Stimulated activated CD8-positive, alpha-beta memory T cell treated with anti-CD3 and anti-CD28 coated beads, Interleukin-12 subunit alpha, Interleukin-12 subunit beta, amount 100 ng/mL, for 24 hours (primary cell): Measurements from ENCODE around the gene SLC25A38.
A peak's percentile ranks its signal among the peaks of the same experiment; 100 is the strongest.

Experiments
- DNase-seq: peaks from one replicate; pipeline ENCODE4 v3.0.0-alpha.2; 2020; ENCODE audit errors: extremely low read depth

The SLC25A38 gene

DNA sequence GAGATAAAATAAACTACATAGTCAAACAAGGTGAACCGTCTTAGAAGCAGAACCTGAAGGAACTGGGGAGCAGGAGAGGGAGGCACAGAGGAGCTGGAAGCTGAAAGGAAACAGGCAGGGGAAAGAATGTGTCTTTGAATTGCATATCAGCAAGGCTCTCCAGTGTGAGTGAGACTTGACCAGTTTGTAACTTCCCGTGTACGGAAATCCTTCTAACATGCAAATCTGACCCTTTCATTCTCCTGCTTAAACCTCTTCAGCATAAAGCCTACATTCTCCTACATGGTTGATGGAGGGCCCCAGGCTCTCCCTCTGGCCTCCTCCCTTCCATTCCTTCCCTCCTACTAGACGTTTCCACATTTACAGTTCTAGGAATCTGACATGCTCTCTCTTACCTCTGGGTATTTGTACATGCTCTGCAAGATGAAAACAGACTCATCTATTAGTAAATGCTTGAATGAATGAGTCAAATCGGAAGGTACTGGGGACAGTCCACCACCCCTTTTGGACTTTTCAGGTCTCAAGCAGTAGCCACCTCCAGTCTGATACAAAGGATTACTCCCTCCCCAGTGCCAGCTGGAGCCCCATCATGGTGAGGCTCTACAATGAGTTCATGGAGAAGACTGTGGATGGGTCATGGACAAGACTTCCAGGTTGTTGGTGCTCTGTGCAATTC is 6.1 kb upstream of the SLC25A38 start:
- DNase-seq: no peak

- no peak for DNase-seq
Measured at GRCh38 chr3:39378088-39378487, 5.1 kb upstream of the SLC25A38 start.

GRCh38 chr3:39378957-39379777 is 4.0 kb upstream of the SLC25A38 start:
- no peak for DNase-seq

GRCh38 chr3:39379778-39380155 is 3.4 kb upstream of the SLC25A38 start:
- DNase-seq: no peak

DNA sequence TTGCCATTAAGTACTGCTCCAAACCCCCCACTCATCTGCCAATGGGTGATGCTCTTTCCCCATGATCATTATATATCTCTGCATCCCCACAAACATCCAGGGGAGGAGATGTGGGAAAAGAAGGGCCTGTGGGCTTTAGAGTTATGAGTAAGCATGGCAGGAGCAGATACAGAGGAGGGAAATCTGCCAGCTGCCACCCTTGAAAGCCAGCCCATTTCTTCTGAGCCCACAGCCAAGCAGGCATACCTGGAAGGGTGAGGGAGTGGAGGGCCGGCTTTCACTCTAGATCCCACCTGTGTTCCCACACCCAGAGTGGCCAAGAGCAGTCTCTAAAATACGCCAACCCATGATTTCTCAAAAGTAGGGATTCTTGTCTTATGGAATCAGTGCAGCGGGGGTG is 1.7 kb upstream of the SLC25A38 start:
- DNase-seq: no peak

DNA sequence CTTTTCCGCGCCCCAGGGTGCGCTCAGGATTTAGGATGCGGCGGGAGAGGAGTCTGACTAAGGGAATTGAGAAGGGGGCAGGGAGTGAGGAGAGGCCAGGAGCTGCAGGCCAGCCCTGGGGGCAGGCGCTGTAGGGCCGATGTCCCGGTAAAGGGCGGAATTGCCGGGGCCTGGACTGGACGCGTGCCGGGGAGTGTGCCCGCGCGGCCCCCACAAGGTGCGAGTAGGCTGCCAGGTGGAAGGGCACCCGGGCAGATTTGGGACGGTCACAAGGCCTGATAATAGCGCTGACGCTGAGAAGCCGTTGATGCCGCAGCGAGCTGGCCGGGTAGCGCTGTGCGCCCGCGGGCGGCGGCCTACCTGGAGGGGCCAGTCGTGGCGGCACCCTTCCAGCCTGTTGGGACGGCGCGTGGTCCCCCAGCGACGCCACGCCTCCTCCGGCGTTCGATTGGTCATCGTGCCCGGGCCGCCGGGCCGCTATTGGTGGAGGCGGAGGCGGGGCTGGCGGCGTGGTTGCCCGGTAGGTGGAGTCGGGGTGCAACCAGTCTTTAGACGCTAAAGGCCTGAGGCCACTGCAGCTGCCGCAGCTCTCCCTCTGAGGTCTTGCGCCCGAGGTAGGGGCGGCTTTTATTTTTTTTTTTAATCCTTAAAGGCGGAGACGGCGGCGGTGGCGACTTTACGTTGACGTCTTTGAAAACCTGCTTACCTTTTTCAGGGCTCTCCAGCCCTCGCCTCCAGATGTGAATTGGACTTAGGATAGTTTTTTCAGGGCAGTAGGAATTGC is 903 bp downstream of the SLC25A38 start:
- peak; percentile 91 for DNase-seq

- DNase-seq: no peak
Measured at GRCh38 chr3:39384665-39385000, 1.5 kb downstream of the SLC25A38 start.

DNA sequence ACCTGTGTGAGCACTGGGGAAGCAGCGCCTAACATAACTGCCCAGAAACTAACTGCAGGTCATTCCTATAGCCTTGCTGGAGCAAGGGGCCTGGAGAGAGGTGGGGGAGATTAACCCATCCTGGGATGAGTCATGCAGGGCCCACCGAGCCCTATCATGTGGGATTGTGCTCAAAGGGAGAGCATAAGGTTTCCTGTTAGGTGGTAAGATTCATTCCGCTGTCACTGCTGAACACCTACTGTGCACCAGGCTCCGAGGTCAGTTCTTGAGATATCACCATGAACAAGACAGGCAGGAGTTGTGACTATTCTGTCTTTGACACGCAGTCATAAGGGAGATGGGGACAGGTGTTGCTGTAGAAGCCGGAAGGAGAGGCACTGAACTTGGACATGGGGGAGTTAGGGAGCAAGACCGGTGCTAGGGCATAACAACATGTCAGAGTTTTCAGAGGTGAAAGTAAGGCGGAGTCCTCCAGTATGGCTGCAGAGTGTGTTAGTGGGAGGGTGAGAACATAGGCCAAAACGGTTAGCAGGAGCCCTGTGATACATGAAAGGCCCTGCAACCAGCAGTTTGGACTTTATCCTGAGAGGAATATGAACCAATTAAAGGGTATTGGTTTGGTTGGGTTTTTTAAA is 2.4 kb downstream of the SLC25A38 start:
- DNase-seq: no peak

DNA sequence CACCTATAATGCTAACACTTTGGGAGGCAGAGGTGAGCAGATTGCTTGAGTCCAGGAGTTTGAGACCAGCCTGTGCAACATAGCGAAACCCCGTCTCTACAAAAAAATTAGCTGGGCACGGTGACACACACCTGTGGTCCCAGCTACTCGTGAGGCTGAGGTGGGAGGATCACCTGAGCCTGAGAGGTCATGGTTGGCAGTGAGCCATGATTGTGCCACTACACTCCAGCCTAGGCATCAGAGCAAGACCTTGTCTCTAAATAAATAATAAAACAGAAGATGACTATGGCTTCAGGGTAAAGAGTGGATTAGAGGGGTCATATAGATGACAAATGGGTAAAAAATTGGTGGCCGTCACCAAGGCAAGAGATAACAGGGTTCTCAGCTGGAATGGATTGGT is 3.1 kb downstream of the SLC25A38 start:
- no peak for DNase-seq

DNA sequence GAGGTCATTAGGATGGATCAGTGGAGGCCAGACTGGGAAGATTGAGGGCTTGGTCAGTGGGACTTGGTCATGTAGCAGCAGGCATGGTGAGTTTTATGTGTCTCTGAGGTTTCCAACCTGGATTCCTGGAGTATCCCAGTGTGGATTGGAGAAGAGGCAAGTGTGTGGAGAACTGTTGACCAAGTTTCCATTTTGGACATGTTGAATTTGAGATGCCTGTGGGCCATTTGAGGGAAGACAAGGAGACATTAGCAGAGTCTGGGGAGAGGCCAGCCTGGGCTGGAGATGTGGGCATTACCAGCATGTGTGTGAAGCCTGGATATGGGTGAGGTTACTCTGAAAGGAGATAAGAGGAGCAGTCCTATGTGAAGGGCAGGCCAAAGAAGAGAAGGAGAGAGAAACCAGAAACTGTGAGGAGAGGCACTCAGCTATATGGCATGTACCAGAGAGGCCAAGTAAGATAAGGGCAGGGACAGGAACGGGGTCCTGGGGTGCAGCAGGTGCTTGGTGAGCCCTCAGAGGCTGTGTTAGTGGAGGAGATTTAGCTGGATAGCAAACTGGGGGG is 4.3 kb downstream of the SLC25A38 start:
- DNase-seq: no peak

GRCh38 chr3:39388153-39388552 is 5.0 kb downstream of the SLC25A38 start:
- no peak for DNase-seq

- no peak for DNase-seq
Measured at GRCh38 chr3:39388741-39389248, 5.6 kb downstream of the SLC25A38 start.

DNA sequence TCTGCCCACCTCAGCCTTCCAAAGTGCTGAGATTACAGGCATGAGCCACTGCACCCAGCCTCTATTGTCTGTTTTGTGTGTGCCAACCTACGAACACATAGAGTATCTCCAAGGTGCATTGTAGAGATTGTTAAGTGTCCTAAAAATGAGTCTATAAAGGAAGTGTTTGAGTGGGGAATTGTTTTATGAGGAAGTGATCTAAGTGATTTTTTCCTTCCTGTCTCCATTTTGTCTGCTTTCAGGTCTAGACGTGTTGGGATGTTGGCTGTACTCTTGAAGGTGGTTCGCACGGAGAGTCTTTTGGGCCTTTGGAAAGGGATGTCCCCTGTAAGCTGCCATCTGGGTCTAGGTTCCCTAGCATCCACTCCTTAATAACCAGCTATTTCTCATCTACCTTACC is 7.0 kb downstream of the SLC25A38 start:
- DNase-seq: no peak

- DNase-seq: no peak
Measured at GRCh38 chr3:39396690-39397089, 13.5 kb downstream of the SLC25A38 start.

GRCh38 chr3:39398700-39399099 is 15.5 kb downstream of the SLC25A38 start:
- no peak for DNase-seq

GRCh38 chr3:39401983-39402382 is 18.8 kb downstream of the SLC25A38 start:
- DNase-seq: no peak

DNA sequence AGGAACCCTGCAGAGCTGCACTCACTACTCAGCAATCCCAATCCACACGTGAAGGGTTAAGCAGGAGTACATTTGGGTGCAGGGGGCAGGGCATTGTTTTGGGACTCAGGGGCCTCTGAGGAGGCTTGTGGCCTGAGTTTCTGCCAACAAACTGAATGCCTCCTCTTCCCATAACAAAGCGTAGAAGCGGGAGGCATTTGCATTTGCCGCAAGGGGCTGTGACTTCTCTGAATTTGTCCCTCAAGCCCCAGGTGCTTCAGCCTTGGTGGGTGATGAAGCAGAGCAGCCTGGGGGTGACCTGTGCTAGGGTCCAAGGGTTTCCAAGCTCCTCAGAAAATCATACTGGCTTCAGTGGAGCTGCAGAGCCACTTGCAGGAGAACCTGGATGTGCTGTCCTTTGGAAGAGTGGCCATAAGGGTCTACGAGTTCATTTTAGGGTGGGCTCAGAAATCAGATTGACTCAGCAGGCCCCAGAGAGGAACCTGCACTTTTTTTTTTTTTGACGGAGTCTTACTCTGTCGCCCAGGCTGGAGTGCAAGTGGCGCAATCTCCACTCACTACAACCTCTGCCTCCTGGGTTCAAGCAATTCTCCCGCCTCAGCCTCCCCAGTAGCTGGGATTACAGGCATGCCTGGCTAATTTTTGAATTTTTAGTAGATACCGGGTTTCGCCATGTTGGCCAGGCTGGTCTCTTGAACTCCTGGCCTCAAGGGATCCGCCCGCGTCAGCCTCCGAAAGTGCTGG is 21.9 kb downstream of the SLC25A38 start:
- DNase-seq: no peak

DNA sequence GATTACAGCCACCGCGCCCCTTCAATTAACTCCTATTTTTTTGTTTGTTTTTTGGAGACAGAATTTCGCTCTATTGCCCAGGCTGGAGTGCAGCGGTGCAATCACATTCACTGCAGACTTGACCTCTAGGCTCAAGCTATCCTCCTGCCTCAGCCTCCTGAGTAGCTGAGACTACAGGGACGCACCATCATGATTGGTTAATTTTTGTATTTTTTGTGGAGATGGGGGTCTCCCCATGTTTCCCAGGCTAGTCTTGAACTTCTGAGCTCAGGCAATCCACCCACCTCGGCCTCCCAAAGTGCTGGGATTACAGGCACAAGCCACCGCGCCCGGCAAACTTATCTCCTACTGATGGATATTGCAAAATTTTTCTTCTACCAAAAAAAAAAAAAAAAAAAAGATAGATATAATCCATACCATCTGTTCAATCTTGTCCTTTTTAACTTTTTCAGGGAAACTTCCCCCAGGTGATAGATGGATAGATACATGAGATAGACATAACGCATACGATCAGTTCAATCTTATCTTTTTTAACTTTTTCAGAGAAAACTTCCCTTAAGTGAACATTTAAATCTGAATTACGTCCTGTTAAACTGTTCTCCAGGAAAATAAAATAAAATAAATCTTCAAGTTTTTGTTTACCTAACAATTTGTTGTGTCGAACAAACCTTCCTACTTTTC is 22.7 kb downstream of the SLC25A38 start:
- DNase-seq: no peak

- DNase-seq: peak; percentile 85
Measured at GRCh38 chr3:39406368-39407258, 23.4 kb downstream of the SLC25A38 start, which contains the start of gene RPSA. TSS of gene RPSA (plus strand) at chr3:39406720. CDS start at chr3:39407654, 934 bp downstream.
